SK-N-SH (cell line): Measurements from ENCODE around the gene CNTNAP2.
"Not testable (repeated sequence)": the region's sequence is repeated elsewhere in the genome, so short reads cannot be mapped to it uniquely, and the experiment has no call there.

Experiments used
- CTCF ChIP-seq: fragments of 200-600 bp; sonication (generic); IDR thresholded peaks from 2 replicates; pipeline ENCODE4 v1.6.1; 2017; ENCODE audit warnings: antibody characterized with exemption, mild to moderate bottlenecking, moderate library complexity
- RCOR1 ChIP-seq: fragments of 150-350 bp; IDR thresholded peaks from 2 replicates; pipeline ENCODE4 v1.6.1; 2017; ENCODE audit warnings: antibody characterized with exemption, low read length

GRCh38 chr7:146905746-146906145 is 789.1 kb downstream of the CNTNAP2 start:
- not testable (repeated sequence) for TF ChIP-seq CTCF, RCOR1
